Fibroblast of skin of abdomen (primary cell): ENCODE measurements around the gene TMEM134.
"Not testable (repeated sequence)": the region's sequence is repeated elsewhere in the genome, so short reads cannot be mapped to it uniquely, and the experiment has no call there.

Experiments
- DNase-seq: peaks from one replicate; pipeline ENCODE4 v3.0.0-alpha.2; 2013

Gene TMEM134

GRCh38 chr11:67437809-67438157 is 31.3 kb downstream of the TMEM134 start:
- no peak for DNase-seq

- DNase-seq, result peak; percentile 25
These were observed 31.8 kb downstream of the TMEM134 start, which contains the start of gene PTPRCAP for GRCh38 chr11:67437082-67437808. TSS of gene PTPRCAP (minus strand) at chr11:67437682. CDS start at chr11:67437619, 63 bp downstream.

- peak; percentile 41 for DNase-seq
These were observed 32.5 kb downstream of the TMEM134 start for GRCh38 chr11:67436459-67437081.

DNA sequence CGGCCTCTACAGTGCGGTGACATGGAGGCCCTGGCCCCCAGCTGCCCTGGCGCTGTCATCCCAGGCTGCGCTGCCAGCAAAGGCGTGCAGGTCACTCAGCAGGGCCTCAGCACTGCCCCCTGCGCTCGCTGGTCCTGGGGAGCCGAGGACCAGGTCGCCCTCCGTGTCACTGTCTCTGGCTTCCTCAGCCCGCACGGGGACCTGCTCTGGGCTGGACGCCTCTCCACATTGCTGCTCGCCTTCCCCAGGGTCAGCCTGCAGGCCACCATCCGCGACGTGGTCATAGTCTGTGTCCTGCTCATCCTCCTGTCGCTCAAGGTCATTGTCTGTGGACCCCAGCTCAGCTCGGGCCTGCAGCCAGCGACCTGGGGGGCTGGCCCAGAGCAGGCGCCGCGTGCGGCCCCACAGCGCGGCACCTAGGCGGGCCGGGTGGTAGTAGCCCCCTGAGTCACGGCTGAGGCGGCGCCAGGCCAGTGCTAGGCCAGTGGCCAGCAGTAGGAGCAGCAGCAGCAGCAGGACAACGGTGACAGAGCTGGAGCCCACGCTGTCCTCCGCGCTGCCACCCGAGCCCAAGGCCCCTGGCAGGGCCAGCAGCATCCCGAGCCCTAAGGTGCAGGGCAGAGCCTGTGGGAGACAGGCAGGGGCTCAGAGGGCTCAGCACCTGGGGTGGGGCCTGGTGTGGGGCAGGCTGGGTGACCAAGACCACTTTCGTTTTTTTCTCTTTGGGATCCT is 33.2 kb downstream of the TMEM134 start:
- DNase-seq, result no peak

DNA sequence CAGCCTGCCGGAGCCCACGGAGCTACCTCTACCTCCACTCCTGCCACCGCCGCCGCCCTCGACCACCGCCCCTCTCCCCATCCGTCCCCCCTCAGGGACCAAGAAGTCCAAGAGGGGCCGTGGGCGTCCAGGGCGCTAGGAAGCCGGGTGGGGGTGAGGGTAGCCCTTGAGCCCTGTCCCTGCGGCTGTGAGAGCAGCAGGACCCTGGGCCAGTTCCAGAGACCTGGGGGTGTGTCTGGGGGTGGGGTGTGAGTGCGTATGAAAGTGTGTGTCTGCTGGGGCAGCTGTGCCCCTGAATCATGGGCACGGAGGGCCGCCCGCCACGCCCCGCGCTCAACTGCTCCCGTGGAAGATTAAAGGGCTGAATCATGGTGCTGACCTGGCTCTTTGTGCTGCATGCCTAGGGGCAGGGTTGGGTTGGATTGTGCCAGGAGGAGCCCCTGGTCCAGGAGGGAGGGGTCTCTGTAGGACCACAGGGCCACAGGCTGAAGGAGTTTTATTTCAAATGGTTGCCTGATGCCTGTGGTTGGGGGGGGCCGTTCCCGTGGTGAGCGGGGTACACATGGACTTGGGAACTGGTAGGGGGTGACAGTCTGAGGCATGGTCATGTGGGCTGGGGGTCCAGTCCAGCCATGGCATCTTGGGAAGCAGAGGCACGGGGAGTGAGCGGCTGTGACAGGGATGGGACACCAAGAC is 33.9 kb downstream of the TMEM134 start:
- DNase-seq, result no peak

GRCh38 chr11:67434395-67434881 is 34.6 kb downstream of the TMEM134 start:
- no peak for DNase-seq

GRCh38 chr11:67433536-67434394 is 35.3 kb downstream of the TMEM134 start:
- DNase-seq, result no peak

DNA sequence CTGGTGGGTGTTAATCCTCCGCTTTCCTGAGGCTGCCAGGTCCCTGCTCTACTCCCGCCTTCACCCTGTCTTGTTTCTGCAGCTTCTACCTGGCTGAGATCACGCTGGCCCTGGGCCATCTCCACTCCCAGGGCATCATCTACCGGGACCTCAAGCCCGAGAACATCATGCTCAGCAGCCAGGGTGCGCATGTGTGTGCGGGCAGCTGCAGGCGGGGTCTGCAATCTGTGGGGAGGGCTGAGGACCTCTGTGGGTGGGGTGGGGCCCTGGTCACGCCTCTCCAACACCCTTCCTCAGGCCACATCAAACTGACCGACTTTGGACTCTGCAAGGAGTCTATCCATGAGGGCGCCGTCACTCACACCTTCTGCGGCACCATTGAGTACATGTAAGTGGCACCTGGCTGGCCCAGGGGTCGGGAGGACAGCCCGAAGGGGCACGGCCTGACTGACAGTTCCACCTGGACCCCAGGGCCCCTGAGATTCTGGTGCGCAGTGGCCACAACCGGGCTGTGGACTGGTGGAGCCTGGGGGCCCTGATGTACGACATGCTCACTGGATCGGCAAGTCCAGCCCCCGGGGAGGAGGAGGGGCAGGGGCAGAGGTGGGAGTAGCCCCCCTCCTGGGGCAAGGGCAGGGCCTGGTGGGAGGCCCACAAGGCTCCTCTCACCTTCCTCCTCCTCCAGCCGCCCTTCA is 36.2 kb downstream of the TMEM134 start:
- DNase-seq, result no peak

DNA sequence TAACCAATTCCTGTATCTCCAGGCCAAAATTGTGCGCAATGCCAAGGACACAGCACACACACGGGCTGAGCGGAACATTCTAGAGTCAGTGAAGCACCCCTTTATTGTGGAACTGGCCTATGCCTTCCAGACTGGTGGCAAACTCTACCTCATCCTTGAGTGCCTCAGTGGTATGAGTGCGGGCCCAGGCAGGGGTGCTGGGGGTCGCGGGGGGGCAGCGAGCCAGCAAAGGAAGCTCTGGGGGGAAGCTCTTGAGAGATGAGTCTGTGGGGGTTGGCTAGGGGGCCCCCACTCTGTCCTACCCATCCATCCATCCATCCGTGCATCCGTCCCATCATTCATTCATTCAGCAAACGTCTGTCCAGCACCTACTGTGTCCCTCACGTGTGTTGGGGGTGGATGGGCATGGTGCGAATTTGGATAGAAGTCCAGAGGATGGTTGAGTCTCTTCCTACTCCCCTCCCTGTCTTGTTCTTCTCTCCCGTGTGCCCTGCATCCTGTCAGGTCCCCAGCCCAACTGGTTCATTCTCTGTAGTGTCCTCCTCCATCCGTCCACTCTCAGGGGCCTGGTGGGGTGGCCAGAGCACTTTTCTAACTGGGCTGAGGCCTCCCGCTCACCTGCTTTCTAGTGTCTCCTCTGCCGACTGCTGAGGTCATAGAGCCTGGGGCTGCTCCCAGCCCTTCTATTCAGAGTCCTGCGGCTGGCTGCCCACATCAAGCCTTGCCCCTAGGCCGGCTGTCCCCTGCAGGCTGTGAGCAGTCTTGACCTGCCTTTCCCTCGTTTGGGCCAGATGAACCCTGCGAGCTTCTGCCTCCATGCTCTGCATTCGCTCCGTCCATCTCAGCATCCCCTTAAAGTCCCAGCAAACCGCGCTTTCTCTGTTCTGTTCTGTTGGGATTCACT is 37.5 kb downstream of the TMEM134 start:
- no peak for DNase-seq

GRCh38 chr11:67429722-67430121 is 39.3 kb downstream of the TMEM134 start:
- no peak for DNase-seq

DNA sequence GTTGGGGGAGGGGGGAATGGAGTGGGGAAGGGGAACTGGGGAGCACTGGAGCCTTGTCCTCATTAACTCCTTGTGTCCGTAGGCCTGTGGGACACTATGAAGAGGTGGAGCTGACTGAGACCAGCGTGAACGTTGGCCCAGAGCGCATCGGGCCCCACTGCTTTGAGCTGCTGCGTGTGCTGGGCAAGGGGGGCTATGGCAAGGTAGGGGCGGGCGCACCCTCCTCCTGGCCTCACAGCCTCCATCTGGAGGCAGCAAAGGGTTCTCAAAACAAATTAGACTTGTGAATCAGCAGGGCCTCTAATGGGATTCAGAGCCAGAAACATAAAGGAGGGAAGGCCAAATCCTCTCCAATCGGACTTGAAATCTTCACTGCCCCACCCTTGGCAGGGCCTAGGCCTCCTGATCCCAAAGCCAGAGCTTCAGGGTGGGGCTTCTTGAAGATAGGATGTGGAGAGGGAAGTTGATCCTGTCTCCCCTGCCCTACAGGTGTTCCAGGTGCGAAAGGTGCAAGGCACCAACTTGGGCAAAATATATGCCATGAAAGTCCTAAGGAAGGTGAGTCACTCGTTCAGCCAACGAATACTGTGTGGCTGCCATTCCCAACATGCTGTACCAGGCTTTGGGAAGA is 39.9 kb downstream of the TMEM134 start:
- DNase-seq, result no peak

GRCh38 chr11:67428052-67429001 is 40.7 kb downstream of the TMEM134 start, which contains the start of gene RPS6KB2:
TSS of gene RPS6KB2 (plus strand) at chr11:67428494. CDS start at chr11:67428546, 52 bp downstream.
- DNase-seq, result peak; percentile 97

- not testable (repeated sequence) for DNase-seq
These were observed 41.6 kb downstream of the TMEM134 start for GRCh38 chr11:67427364-67427859.

GRCh38 chr11:67423891-67424613 is 45.0 kb downstream of the TMEM134 start:
- DNase-seq, result no peak

- no peak for DNase-seq
These were observed 45.6 kb downstream of the TMEM134 start for GRCh38 chr11:67423466-67423865.

- DNase-seq, result no peak
These were observed 46.2 kb downstream of the TMEM134 start for GRCh38 chr11:67422891-67423290.

- DNase-seq, result no peak
These were observed 47.5 kb downstream of the TMEM134 start for GRCh38 chr11:67421430-67422031.
